OCI-LY7 (cell line): ENCODE data around the gene STPG1. TPM values are rescaled to one million over a fixed set of nuclear protein-coding genes. Genes with fewer than 3 reads are reported as not detected.

ENCODE experiments used
- BruUV-seq: library from RNA; stranded (reverse); fragments of 400-500 nt; replicated peaks from 2 replicates; lab custom pipeline; 2021; lab: Mats Ljungman, UMichigan
- CTCF ChIA-PET: fragments of 300-600 bp; sonication (Branson Sonifier 250); formaldehyde crosslinking; loops from one replicate; lab custom pipeline; 2022; ENCODE audit warnings: antibody characterized with exemption; ENCODE audit not compliant: unreplicated experiment; lab: Charles Lee
- POLR2A ChIA-PET: fragments of 300-600 bp; sonication (Branson Sonifier 250); formaldehyde crosslinking; loops from one replicate; lab custom pipeline; 2022; ENCODE audit warnings: antibody characterized with exemption; lab: Charles Lee
- DNase-seq: peaks from one replicate; pipeline ENCODE4 v3.0.0-alpha.2; 2015; ENCODE audit warnings: low spot score
- H2AFZ ChIP-seq: fragments of 200-600 bp; sonication (generic), shearing (Covaris generic); 2 replicates; pipeline ENCODE4 v1.6.1; 2014; ENCODE audit warnings: mild to moderate bottlenecking, antibody characterized with exemption, low read length, moderate library complexity
- H3K27ac ChIP-seq: fragments of 200-600 bp; sonication (generic); 2 replicates; pipeline ENCODE4 v1.5.1; 2014; ENCODE audit warnings: mixed run types, low read depth, mild to moderate bottlenecking, moderate library complexity, low read length, inconsistent platforms; ENCODE audit not compliant: poor library complexity, severe bottlenecking
- H3K36me3 ChIP-seq: fragments of 200-600 bp; sonication (generic); 2 replicates; pipeline ENCODE4 v1.6.1; 2014; ENCODE audit warnings: mild to moderate bottlenecking, antibody characterized with exemption, low read length, moderate library complexity, mixed read lengths; ENCODE audit not compliant: insufficient read depth
- H3K4me1 ChIP-seq: fragments of 200-600 bp; sonication (generic); 2 replicates; pipeline ENCODE4 v1.5.1; 2014; ENCODE audit warnings: mild to moderate bottlenecking, low read length; ENCODE audit not compliant: insufficient read depth, poor library complexity, severe bottlenecking
- H3K4me2 ChIP-seq: fragments of 200-600 bp; sonication (generic); 2 replicates; pipeline ENCODE4 v1.6.1; 2014; ENCODE audit warnings: mild to moderate bottlenecking, low read length
- H3K4me3 ChIP-seq: fragments of 200-600 bp; sonication (generic); 2 replicates; pipeline ENCODE4 v1.5.1; 2014; ENCODE audit warnings: mild to moderate bottlenecking, low read depth, low read length; ENCODE audit not compliant: poor library complexity, severe bottlenecking
- H3K79me2 ChIP-seq: fragments of 200-600 bp; sonication (generic); 2 replicates; pipeline ENCODE4 v1.6.1; 2016; ENCODE audit warnings: low read depth, mild to moderate bottlenecking, low read length, moderate library complexity, mixed read lengths; ENCODE audit not compliant: insufficient read depth
- H3K9me2 ChIP-seq: fragments of 200-600 bp; sonication (generic); 2 replicates; pipeline ENCODE4 v1.6.1; 2016; ENCODE audit warnings: mild to moderate bottlenecking, low read length, mixed read lengths; ENCODE audit not compliant: insufficient read depth
- H3K9me3 ChIP-seq: fragments of 200-600 bp; sonication (generic); 2 replicates; pipeline ENCODE4 v1.6.1; 2014; ENCODE audit warnings: mild to moderate bottlenecking, mixed run types, low read length, mixed read lengths
- H4K20me1 ChIP-seq: fragments of 200-600 bp; sonication (generic); 2 replicates; pipeline ENCODE4 v1.6.1; 2014; ENCODE audit warnings: mild to moderate bottlenecking, antibody characterized with exemption, low read length, moderate library complexity, mixed read lengths; ENCODE audit not compliant: insufficient read depth
- EZH2phosphoT487 ChIP-seq: fragments of 200-600 bp; sonication (generic); IDR thresholded peaks from 2 replicates; pipeline ENCODE4 v1.6.1; 2018; ENCODE audit warnings: low read depth, borderline replicate concordance, mild to moderate bottlenecking, mixed run types, antibody characterized with exemption, low read length, moderate library complexity, mixed read lengths
- intact Hi-C: fragments of 100-400 bp; cut with micrococcal nuclease; formaldehyde crosslinking; loops from one replicate; pipeline ENCODE4 v1.10.0; 2022; ENCODE audit not compliant: unreplicated experiment
- total RNA-seq, 2 experiments: library from RNA; depleted of rRNA in 1 of 2; stranded (reverse); fragments of >200 nt in 1 of 2; shearing (Covaris generic) in 1 of 2; gene quantifications; 2 replicates each; pipeline ENCODE4 v1.2.3, GENCODE V29; 2014 to 2022
- TF ChIP-seq, protein P1 (sequence below): fragments of 200-600 bp; sonication (generic); conservative IDR thresholded peaks from 2 replicates; pipeline ENCODE4 v1.5.1; 2014; ENCODE audit warnings: mild to moderate bottlenecking, antibody characterized with exemption, low read length, moderate library complexity, mixed read lengths

The STPG1 gene
- total RNA-seq, 2 experiments from 2014 or later, result 5.1 to 9.6 TPM

DNA sequence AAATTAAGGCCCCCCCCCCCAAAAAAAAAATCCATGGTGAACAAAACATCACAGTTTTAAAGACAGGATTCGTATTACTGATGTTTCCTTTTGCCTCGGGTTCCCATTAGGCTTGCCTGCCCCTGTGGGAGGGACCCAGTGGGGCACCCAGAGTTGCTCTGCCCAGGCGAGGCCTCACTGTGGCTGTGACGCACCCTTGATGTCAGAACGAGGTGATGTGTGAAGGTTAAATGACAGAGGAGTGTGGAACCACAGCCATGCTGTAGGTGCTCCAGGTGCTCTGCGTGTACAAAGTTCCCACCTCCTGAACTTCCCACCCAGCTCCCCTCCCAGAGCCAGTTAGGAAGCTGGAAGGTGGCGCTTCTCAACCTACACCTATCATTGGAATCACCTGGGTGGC lies 56.5 kb downstream of the STPG1 start:
- Histone ChIP-seq H3K36me3 (no peaks in the 10 kb centered on the region), H3K79me2 (no peaks in the 10 kb centered on the region), H3K4me2 (no peak overlapping the region), H3K9me3 (no peaks in the 10 kb centered on the region), H4K20me1 (no peaks in the 10 kb centered on the region), H3K9me2 (no peaks in the 10 kb centered on the region), H3K4me3 (no peak overlapping the region), H2AFZ (no peak overlapping the region), H3K4me1 (peaks cover 4% of the 10 kb centered on the region), H3K27ac (no peak overlapping the region)
- intact Hi-C loops, result no loop called here
- BruUV-seq, result no TSS peak
- ChIA-PET POLR2A (no interaction called here), CTCF (no interaction called here)
- no peak for DNase-seq
- TF ChIP-seq, protein P1, sequence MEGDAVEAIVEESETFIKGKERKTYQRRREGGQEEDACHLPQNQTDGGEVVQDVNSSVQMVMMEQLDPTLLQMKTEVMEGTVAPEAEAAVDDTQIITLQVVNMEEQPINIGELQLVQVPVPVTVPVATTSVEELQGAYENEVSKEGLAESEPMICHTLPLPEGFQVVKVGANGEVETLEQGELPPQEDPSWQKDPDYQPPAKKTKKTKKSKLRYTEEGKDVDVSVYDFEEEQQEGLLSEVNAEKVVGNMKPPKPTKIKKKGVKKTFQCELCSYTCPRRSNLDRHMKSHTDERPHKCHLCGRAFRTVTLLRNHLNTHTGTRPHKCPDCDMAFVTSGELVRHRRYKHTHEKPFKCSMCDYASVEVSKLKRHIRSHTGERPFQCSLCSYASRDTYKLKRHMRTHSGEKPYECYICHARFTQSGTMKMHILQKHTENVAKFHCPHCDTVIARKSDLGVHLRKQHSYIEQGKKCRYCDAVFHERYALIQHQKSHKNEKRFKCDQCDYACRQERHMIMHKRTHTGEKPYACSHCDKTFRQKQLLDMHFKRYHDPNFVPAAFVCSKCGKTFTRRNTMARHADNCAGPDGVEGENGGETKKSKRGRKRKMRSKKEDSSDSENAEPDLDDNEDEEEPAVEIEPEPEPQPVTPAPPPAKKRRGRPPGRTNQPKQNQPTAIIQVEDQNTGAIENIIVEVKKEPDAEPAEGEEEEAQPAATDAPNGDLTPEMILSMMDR, result no peak

DNA sequence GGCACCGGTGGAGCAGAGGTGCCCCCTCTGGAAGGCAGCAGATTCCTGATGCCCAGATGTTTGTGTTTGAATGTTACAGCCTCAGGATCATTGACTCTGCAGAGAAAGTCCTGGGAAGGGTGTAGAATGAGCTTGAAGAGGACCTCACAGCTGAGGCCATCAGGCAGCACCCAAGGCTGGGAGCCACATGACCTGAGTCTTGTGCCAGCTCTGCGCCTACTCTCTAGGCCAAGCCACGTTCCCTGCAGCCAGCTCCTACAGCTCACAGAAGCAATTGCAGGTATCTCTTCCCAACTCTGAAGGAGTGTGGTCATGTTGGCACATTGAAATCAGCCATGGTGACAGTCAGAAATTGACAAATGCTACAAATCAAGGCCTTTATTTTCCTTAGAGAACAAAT lies 58.1 kb downstream of the STPG1 start:
- ChIA-PET POLR2A (no interaction called here), CTCF (no interaction called here)
- no peaks in the 10 kb centered on the region for H3K9me2 ChIP-seq
- no TSS peak for BruUV-seq
- no peak for TF ChIP-seq EZH2phosphoT487
- TF ChIP-seq, protein P1, result no peak
- no peak overlapping the region for H3K27ac ChIP-seq
- H3K36me3 ChIP-seq, result no peaks in the 10 kb centered on the region
- no peak overlapping the region for H2AFZ ChIP-seq
- peaks cover 7% of the 10 kb centered on the region for H3K4me1 ChIP-seq
- no peaks in the 10 kb centered on the region for H3K9me3 ChIP-seq
- no peaks in the 10 kb centered on the region for H3K79me2 ChIP-seq
- no peak for DNase-seq
- intact Hi-C loops, result no loop called here
- H3K4me3 ChIP-seq, result no peak overlapping the region
- no peaks in the 10 kb centered on the region for H4K20me1 ChIP-seq
- H3K4me2 ChIP-seq, result no peak overlapping the region

DNA sequence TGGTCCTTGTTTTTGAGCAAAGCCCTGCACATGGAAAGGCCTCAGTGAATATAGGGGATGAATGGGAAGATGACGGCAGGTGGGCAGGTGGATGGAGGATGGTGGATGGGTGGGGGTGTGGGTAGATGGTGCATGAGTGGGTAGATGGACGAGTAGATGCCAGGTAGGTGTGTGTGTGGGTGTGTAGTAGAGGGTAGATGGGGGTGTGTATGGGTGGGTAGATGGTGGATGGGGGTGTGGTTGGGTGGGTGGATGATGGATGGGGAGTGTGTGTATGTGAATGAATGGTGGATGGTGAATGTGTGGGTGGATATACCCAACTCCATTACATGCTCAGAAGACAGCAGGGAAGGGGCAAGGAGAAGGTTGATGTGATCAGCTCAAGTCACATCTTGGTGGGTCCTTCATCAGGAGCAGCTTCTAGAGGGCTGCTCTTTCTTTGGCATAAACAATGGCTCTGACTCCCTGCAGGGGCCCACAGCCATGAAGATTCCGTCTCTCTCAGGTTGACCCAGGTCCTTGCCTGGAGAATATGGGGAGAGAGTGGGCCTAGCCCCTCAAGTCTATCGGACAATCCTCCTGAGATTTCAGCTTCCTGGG lies 60.2 kb downstream of the STPG1 start:
- Histone ChIP-seq H3K79me2 (no peaks in the 10 kb centered on the region), H3K9me2 (no peaks in the 10 kb centered on the region), H3K27ac (no peak overlapping the region), H3K9me3 (no peaks in the 10 kb centered on the region), H4K20me1 (no peaks in the 10 kb centered on the region), H3K4me1 (peaks cover 7% of the 10 kb centered on the region), H3K4me2 (no peak overlapping the region), H2AFZ (no peak overlapping the region), H3K4me3 (no peak overlapping the region), H3K36me3 (no peaks in the 10 kb centered on the region)
- intact Hi-C loops, result no loop called here
- BruUV-seq, result no TSS peak
- TF ChIP-seq EZH2phosphoT487, result no peak
- TF ChIP-seq, protein P1, result no peak
- no peak for DNase-seq
- CTCF ChIA-PET, result no interaction called here
- POLR2A ChIA-PET, result interaction anchor here (0.6 kb wide), 1 partner anchor 443 kb away, joined by 3 read pairs; no protein-coding TSS in a partner anchor
